HG02981 (cell line): ENCODE measurements around the gene ZMAT1.
"Not testable (repeated sequence)": the region's sequence is repeated elsewhere in the genome, so short reads cannot be mapped to it uniquely, and the experiment has no call there.

ENCODE experiments used
- ATAC-seq: cut with Tn5 transposase; IDR thresholded peaks from one replicate; pipeline ENCODE4 v1.9.1; 2021; ENCODE audit warnings: mild to moderate bottlenecking, moderate library complexity; ENCODE audit not compliant: unreplicated experiment

Gene ZMAT1

DNA sequence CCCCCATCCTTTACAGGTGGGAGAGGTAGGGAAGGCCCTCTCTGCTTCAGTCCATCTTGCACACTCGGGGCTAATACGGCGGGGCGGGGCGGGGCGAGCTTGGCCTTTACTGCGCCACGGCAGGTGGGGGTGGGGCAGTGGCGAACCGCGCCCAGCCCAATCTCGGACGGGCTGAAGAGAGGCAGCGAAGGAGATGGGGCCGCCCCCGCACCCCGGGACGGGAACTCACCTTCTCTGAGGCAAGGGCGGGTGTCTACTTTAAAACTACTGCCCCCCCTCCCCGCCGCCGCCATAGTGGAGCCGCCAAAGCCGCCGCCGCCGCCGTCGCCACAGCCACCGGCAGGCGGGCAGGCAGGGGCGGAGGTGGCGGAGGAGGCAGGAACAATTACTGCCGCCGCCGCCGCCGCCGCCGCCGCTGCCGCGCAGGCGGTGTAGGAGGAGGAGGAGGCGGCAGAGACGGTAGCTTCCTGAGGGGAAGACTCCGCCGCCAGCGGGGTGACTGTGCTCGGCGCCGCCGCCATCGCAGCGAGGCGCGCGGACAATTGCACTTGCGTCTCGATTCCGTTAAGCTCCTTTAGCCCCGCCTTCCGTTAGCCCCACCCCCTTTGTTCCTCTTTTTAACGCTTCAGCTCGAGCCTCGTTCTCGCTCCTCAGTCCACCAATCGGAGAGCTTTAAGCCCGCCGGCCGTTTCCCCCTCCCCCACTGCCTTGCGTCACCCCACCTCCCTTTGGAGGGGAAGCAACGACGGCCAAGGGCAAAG, at the start of gene ZMAT1:
TSS of gene ZMAT1 (minus strand) at position 540 of the 761 bp plus-strand sequence. CDS start at position 521, 19 bp downstream.
- peak; percentile 93 for ATAC-seq

DNA sequence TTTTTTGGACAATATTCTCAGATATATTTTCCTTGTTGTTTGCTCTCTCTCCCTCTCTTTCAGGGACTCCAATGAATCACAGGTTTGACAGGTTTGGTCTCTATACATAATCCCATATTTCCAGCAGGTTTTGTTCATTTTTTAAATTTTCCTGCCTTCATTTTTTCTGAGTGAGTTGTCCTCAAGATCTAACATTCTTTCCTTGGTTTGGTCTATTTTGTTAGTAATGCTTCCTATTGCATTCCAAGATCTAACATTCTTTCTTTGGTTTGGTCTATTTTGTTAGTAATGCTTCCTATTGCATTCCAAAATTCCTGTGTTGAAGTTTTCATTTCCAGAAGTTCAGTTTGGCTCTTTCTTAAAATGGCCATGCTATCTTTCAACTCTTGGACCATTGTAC, 45.3 kb upstream of the ZMAT1 start:
- no peak for ATAC-seq

DNA sequence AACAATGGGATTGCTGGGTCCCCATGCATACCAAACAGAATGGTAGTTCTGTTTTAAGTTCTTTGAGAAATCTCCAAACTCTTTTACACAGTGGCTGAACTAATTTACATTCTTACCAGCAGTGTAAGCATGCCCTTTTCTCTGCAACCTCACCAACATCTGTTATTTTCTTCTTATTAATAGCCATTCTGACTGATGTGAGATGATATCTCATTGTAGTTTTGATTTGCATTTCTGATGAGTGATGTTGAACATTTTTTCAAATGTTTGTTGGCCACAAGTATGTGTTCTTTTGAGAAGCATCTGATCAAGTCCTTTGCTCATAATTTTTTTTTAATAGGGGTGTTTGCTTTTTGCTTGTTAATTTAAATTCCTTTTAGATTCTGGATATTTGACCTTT, 41.2 kb upstream of the ZMAT1 start:
- no peak for ATAC-seq

DNA sequence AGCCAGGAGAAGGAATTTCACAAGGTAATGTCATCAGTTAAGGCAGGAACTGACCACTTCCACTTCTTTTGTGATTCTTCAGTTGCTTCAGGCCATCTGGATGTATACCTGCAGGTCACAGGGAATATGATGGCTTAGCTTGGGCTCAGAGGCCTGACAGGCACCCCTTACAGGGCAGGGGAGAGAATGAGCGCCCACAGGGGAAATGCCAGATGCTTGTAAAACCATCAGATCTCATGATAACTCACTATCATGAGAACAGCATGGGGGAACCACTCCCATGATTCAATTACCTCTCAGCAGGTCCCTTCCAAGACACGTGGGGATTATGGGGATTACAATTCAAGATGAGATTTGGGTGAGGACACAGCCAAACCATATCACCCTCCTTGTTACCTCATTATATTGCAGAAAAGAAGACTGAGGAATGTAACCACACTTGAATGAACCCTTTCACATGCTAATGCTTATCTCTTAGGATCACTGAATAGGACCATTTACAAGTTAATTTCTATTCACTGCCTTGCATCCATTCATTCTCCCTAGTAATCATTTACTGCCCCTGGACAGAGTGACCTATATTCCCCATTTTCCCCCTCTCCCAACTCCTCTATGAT, 33.2 kb upstream of the ZMAT1 start:
- not testable (repeated sequence) for ATAC-seq

DNA sequence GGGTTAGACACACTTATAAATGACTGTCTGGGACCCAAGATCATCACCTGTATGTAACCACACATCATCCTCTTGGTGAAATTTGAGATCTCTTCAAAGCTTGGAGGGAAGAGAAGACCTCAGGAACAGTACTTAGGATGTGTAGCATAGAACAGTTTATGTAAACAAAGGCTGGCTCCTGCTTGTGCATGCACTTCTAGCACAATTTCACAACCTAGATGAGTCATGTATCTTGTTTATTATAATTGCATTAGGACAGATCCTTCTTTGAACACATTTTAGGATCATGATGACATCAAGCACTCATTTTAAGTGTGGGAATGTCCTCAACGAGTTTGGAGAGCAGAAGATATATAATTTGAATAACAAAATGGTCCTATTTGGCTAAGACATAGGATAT, 26.3 kb upstream of the ZMAT1 start:
- ATAC-seq = no peak

DNA sequence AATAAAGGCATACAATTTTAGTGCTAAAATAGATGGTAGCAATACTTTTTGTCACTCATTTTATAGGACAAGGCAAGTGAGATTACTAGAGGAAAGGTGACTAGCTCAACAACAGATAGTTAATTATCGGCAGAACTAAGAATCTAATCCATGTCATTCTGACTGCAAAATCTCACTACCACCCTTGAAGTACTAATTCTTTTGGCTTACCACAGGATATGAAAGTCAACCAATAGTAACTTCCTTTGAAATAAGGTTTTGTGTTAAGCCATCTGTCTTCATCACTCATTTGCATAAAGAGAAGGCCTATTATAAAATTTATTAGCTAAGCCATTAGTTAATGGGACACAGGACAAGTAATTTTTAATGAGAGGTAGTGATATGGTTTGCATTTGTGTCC, 25.3 kb upstream of the ZMAT1 start:
- ATAC-seq = peak; percentile 96

DNA sequence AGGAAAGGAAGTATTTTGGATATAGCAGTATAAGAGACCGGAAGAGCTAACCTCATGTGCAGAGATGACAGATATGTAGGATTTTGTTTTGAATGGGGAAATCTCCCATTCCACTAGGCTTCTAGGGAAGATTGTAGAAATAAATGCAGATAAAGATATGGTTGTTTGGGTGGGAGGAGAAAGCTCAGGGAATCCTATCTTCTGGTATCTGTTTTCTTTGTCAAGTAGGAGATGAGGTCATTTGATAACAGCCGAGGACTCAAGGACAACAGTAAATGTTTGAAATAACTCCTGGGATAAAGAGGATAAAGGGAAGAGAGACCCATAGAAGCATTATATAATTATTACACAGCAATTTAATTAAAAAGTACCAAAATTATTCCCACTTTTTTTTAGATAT, 24.7 kb upstream of the ZMAT1 start:
- ATAC-seq = no peak

DNA sequence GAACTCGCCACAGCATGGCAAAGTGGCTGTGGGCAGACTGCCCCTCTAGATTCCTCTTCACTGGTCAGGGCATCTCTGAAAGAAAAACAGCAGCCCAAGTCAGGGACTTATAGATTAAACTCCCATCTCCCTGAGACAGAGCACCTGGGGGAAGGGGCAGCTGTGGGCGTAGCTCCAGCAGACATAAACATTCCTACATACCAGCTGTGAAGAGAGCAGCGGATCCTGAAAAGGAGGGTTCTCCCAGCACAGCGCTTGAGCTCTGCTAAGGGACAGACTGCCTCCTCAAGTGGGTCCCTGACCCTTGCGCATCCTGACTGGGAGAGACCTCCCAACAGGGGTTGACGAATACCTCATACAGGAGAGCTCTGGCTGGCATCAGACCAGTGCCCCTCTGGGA, 18.8 kb upstream of the ZMAT1 start:
- ATAC-seq = no peak

DNA sequence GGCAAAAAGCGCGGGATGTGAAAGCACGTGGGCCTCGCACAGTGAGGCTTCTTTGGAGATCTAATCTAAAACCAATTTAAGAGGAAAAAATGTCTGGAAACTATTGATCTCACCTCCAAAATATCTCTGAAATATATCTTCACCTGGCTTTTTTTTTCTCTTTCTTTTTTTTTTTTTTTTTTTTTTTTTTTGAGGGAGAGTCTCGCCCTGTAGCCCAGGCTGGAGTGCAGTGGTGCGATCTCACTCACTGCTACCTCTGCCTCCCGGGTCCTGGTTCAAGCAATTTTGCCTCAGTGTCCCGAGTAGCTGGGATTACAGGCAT, 383 bp upstream of the ZMAT1 start:
- ATAC-seq = no peak

DNA sequence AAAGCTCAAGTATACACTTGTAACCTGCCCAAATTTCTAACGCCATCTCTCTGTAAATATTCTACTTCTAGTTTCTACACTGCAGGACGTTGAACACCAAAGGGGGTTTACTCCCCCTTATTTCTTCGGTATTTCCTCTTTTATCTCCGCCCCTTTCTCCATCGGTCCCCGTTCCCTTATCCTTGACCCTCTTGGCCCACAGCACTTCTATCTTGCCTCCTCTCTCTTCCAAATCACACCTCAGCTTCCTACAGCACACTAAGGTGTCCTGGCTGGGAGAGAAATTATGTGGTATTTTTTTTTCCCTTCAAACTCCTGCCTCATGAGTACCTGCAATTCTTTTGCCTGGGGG, 715 bp downstream of the ZMAT1 start:
- peak; percentile 6 for ATAC-seq

DNA sequence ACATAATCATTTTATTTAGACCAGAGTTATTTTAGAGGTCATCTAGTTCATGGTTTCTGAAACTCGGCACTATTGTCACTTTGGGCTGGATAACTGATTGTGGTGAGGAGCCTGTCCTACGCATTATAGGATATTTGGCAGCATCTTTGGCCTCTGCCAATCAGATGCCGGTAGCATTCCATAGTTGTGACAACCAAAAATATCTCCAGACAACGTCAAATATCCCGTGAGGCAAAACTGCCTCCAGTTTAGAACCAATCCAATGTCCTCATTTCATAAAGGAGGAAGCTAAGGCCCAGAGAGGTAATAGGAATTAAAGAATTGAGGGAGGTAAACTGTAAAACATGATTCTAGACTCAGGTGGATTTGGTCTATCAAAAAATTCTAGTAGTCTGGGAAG, 6.1 kb downstream of the ZMAT1 start:
- no peak for ATAC-seq

DNA sequence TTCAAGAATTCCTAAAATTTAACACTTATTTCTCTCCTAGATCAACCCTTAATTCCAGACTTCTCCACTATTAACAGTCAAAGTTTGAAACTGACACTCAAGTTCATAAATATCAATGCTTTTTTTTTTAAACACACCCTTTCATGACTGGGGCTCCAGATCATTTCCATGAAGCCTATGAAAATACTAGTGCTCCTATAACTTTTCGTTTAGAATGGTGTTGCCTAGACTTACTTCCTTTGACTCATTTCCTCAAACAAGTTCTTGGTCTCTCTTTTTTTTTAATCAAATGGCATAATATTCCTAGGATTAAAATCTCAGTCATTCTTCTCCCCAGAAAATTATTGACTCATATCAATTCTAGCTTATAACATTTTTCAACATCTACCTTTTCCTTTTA, 13.1 kb downstream of the ZMAT1 start:
- ATAC-seq = no peak

DNA sequence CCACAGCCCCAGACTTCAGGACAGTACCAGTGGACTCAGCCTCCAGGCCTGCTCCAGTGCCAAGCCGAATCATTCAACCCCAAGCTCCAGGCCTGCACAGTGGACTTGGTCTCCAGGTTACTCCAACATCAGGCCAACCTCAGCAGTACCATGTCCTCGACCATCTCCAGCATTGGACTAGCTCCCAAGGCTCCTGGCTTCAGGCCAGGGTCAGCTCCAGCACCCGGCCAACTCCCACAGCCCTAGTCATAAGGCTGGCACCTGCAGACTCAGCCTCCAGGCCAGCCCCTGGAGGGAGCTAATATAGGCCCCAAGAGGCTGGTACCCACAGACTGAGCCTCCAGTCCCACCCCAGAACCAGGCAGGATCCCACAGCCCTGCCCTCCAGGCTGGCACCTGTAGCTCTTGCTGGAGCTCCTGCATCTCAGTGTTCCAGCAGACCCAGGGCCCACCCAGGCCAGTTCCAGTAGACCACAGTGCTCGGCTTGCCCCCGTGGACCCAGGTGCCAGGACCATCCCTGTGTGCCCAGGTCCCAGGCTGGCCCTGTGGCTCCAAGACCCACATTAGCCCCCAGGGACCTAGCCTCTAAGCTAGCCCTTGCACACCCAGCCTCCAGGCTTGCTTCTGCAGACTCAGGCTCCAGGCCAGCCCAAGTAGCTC, 25.6 kb downstream of the ZMAT1 start:
- ATAC-seq = no peak

DNA sequence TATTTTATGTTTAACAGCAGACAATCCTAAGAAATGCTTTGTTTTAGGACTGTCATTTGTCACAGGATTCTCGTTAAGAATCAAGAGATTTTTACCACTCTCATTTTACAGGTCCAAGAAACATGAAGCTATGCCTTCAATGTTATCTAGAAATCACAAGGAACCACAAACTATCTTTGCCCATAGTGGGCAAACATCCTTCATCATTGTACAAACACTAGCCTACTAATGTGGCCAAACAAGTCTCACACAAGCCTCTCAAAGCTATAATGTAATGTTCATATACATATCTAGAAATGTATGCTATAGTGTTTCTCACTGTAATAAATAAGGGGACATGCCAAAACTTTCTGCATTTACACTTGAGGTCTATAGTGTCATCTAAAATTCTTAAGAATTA, 26.8 kb downstream of the ZMAT1 start:
- ATAC-seq = no peak
